ENCODE results near the gene RNF133.

DNA sequence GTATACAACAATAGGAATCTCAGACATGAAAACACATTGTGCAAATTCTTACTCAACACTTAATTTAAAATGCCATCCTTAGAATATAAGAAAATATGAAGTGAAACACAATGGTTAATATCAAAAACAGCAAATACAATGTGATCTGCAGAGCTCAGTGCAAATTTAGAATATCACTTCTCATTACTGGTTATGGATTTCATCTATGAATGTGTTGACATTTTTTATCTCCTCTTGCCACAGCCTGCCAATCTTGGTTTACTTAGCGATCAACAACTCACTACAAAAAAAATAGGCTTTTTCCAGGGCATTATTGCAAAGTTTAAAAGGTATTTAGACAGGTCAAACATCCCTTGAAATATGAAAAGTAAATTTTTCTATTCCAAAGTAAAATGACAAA lies 28.8 kb upstream of the RNF133 start:
- no peak for TF ChIP-seq FOXM1 (IDR thresholded peaks at IDR 0.05; ENCODE audit: borderline replicate concordance, low read depth)
- no peak for TF ChIP-seq RAD21 (IDR thresholded peaks at IDR 0.05; ENCODE audit: low read depth)
- TF ChIP-seq, protein P1, sequence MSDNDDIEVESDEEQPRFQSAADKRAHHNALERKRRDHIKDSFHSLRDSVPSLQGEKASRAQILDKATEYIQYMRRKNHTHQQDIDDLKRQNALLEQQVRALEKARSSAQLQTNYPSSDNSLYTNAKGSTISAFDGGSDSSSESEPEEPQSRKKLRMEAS (IDR thresholded peaks at IDR 0.05), result no peak
- TF ChIP-seq TAF1 (IDR thresholded peaks at IDR 0.05; ENCODE audit: low read depth), result no peak
- TF ChIP-seq TCF12 (IDR thresholded peaks at IDR 0.05; ENCODE audit: low read depth), result no peak
- TF ChIP-seq EP300 (IDR thresholded peaks at IDR 0.05; ENCODE audit: borderline replicate concordance), result no peak
- TF ChIP-seq, protein P2, sequence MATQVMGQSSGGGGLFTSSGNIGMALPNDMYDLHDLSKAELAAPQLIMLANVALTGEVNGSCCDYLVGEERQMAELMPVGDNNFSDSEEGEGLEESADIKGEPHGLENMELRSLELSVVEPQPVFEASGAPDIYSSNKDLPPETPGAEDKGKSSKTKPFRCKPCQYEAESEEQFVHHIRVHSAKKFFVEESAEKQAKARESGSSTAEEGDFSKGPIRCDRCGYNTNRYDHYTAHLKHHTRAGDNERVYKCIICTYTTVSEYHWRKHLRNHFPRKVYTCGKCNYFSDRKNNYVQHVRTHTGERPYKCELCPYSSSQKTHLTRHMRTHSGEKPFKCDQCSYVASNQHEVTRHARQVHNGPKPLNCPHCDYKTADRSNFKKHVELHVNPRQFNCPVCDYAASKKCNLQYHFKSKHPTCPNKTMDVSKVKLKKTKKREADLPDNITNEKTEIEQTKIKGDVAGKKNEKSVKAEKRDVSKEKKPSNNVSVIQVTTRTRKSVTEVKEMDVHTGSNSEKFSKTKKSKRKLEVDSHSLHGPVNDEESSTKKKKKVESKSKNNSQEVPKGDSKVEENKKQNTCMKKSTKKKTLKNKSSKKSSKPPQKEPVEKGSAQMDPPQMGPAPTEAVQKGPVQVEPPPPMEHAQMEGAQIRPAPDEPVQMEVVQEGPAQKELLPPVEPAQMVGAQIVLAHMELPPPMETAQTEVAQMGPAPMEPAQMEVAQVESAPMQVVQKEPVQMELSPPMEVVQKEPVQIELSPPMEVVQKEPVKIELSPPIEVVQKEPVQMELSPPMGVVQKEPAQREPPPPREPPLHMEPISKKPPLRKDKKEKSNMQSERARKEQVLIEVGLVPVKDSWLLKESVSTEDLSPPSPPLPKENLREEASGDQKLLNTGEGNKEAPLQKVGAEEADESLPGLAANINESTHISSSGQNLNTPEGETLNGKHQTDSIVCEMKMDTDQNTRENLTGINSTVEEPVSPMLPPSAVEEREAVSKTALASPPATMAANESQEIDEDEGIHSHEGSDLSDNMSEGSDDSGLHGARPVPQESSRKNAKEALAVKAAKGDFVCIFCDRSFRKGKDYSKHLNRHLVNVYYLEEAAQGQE (IDR thresholded peaks at IDR 0.05; ENCODE audit: low read depth), result no peak
- TF ChIP-seq NFIC (IDR thresholded peaks at IDR 0.05), result no peak
- no peak for TF ChIP-seq CREB1 (IDR thresholded peaks at IDR 0.05; ENCODE audit: low read depth)
- TF ChIP-seq CEBPB (IDR thresholded peaks at IDR 0.05), result no peak
- TF ChIP-seq ZBTB7A (IDR thresholded peaks at IDR 0.05; ENCODE audit: low read depth), result no peak
- TF ChIP-seq YY1 (IDR thresholded peaks at IDR 0.05; ENCODE audit: low read depth), result no peak
- no peak for TF ChIP-seq TEAD4 (IDR thresholded peaks at IDR 0.05)
- no peak for TF ChIP-seq EGR1 (IDR thresholded peaks at IDR 0.05)

All from Ishikawa (cell line).